HL-60 (cell line): Measurements from ENCODE around the gene CYB561A3.

Experiments used
- CTCF ChIP-seq: IDR thresholded peaks from one replicate; pipeline ENCODE4 v1.5.1; 2011; ENCODE audit warnings: low read length, control low read depth, inconsistent platforms; ENCODE audit not compliant: insufficient read depth
- POLR2AphosphoS5 ChIP-seq: IDR thresholded peaks from 2 replicates; pipeline ENCODE4 v1.6.1; 2012; ENCODE audit warnings: low read depth
- REST ChIP-seq: IDR thresholded peaks from 2 replicates; pipeline ENCODE4 v1.6.1; 2012; ENCODE audit warnings: low read depth; ENCODE audit not compliant: insufficient replicate concordance

- TF ChIP-seq CTCF (no peak), REST (no peak), POLR2AphosphoS5 (no peak)
Observed at GRCh38 chr11:61309739-61310138, 51.9 kb downstream of the CYB561A3 start.
